Measurements from ENCODE around the gene AKTIP.

AKTIP gene

GRCh38 chr16:53507464-53508179 lies 4.6 kb upstream of the AKTIP start:
- TF ChIP-seq CTCF (IDR thresholded peaks at IDR 0.05; ENCODE audit: control extremely low read depth, extremely low read depth, low read depth, missing control alignments): no peak

GRCh38 chr16:53506254-53506653 lies 3.2 kb upstream of the AKTIP start:
- ChIA-PET CTCF (interaction anchor here (0.7 to 1.7 kb wide), 5 partner anchors 9 to 1315 kb away, joined by 3 to 7 read pairs (median 3); no protein-coding TSS in a partner anchor), POLR2A (no interaction called here)
- TF ChIP-seq CTCF (IDR thresholded peaks at IDR 0.05; ENCODE audit: control extremely low read depth, extremely low read depth, low read depth, missing control alignments): no peak
- DNase-seq (ENCODE audit: extremely low spot score): no peak

More at GRCh38 chr16:53507464-53508179, 4.6 kb upstream of the AKTIP start:
- no peak for DNase-seq (ENCODE audit: extremely low spot score)
- ChIA-PET CTCF (interaction anchor here (1.1 kb wide), 1 partner anchor 42 kb away, joined by 3 read pairs; no protein-coding TSS in a partner anchor), POLR2A (no interaction called here)

- POLR2A ChIA-PET: no interaction called here
- no peak for DNase-seq (ENCODE audit: extremely low spot score)
- no peak for TF ChIP-seq CTCF (IDR thresholded peaks at IDR 0.05; ENCODE audit: control extremely low read depth, extremely low read depth, low read depth, missing control alignments)
- CTCF ChIA-PET: interaction anchor here (1.2 to 2.1 kb wide), 2 partner anchors 8 to 22 kb away, joined by 3 to 7 read pairs; no protein-coding TSS in a partner anchor
Measured at GRCh38 chr16:53504665-53505064, 1.7 kb upstream of the AKTIP start.

GRCh38 chr16:53503991-53504663 lies 1.1 kb upstream of the AKTIP start:
- POLR2A ChIA-PET: interaction anchor here (0.6 to 1.0 kb wide), 3 partner anchors 9 to 188 kb away, joined by 3 read pairs; no protein-coding TSS in a partner anchor
- TF ChIP-seq CTCF (IDR thresholded peaks at IDR 0.05; ENCODE audit: control extremely low read depth, extremely low read depth, low read depth, missing control alignments): no peak
- no peak for DNase-seq (ENCODE audit: extremely low spot score)
- CTCF ChIA-PET: interaction anchor here (0.9 to 2.1 kb wide), 3 partner anchors 9 to 42 kb away, joined by 3 to 7 read pairs (median 3); no protein-coding TSS in a partner anchor

- POLR2A ChIA-PET: interaction anchor here (0.6 to 1.0 kb wide), 3 partner anchors 8 to 187 kb away, joined by 3 read pairs; no protein-coding TSS in a partner anchor
- CTCF ChIA-PET: interaction anchor here (0.9 to 2.1 kb wide), 4 partner anchors 10 to 295 kb away, joined by 3 to 7 read pairs (median 3); no protein-coding TSS in a partner anchor
Measured at GRCh38 chr16:53503270-53503923, 388 bp upstream of the AKTIP start.

More at GRCh38 chr16:53503270-53503923, 388 bp upstream of the AKTIP start:
- no peak for TF ChIP-seq CTCF (IDR thresholded peaks at IDR 0.05; ENCODE audit: control extremely low read depth, extremely low read depth, low read depth, missing control alignments)
- DNase-seq (ENCODE audit: extremely low spot score): peak; percentile 99

All from GM10248 (cell line).